DND-41 (cell line): ENCODE data around the gene CLCN7.

ENCODE experiments used
- ATAC-seq: fragments of 200-7000 bp; cut with Tn5 transposase; 3 replicates; pipeline ENCODE4 v1.9.1; 2021; ENCODE audit warnings: low read depth; ENCODE audit not compliant: insufficient read depth
- DNase-seq: peaks from one replicate; pipeline ENCODE4 v3.0.0-alpha.2; 2020
- H2AFZ ChIP-seq: 2 replicates; pipeline ENCODE4 v1.6.0; 2012; ENCODE audit warnings: low read depth, low read length
- H3K27ac ChIP-seq: 2 replicates; pipeline ENCODE4 v1.5.1; 2012; ENCODE audit warnings: low read length, inconsistent platforms
- H3K27me3 ChIP-seq: fragments of 200-600 bp; sonication (generic); 2 replicates; pipeline ENCODE4 v1.6.0; 2012; ENCODE audit warnings: low read length, mild to moderate bottlenecking, inconsistent platforms; ENCODE audit not compliant: insufficient read depth, poor library complexity
- H3K36me3 ChIP-seq: 2 replicates; pipeline ENCODE4 v1.5.1; 2012; ENCODE audit warnings: low read length, inconsistent platforms; ENCODE audit not compliant: insufficient read depth
- H3K4me1 ChIP-seq: 2 replicates; pipeline ENCODE4 v1.5.1; 2012; ENCODE audit warnings: mild to moderate bottlenecking, low read length; ENCODE audit not compliant: insufficient read depth
- H3K4me2 ChIP-seq: 2 replicates; pipeline ENCODE4 v1.6.0; 2012; ENCODE audit warnings: mild to moderate bottlenecking, moderate library complexity, low read length, inconsistent platforms; ENCODE audit not compliant: insufficient read depth
- H3K4me3 ChIP-seq, 2 experiments: fragments of 200-600 bp in 1 of 2; shearing (Covaris generic) in 1 of 2; 2 replicates each; pipeline ENCODE4 v1.5.1; 2012 to 2016; ENCODE audit warnings: inconsistent platforms in 2 of 2, low read length in 2 of 2, mild to moderate bottlenecking in 2 of 2, low read depth in 1 of 2, moderate library complexity in 1 of 2
- H3K79me2 ChIP-seq: 2 replicates; pipeline ENCODE4 v1.6.0; 2012; ENCODE audit warnings: low read length, inconsistent platforms; ENCODE audit not compliant: insufficient read depth
- H3K9ac ChIP-seq: 2 replicates; pipeline ENCODE4 v1.6.0; 2012; ENCODE audit warnings: low read depth, mild to moderate bottlenecking, inconsistent platforms, low read length, moderate library complexity
- H3K9me3 ChIP-seq: 2 replicates; pipeline ENCODE4 v1.5.1; 2012; ENCODE audit warnings: low read length, moderate library complexity, mild to moderate bottlenecking, inconsistent platforms; ENCODE audit not compliant: insufficient read depth, severe bottlenecking
- H4K20me1 ChIP-seq: 2 replicates; pipeline ENCODE4 v1.6.0; 2012; ENCODE audit warnings: low read length; ENCODE audit not compliant: insufficient read depth
- CTCF ChIP-seq: IDR thresholded peaks from 2 replicates; pipeline ENCODE4 v1.5.1; 2012; ENCODE audit warnings: borderline replicate concordance, low read length, moderate library complexity, mild to moderate bottlenecking; ENCODE audit not compliant: poor library complexity, severe bottlenecking; ENCODE audit errors: extremely low read depth
- EZH2 ChIP-seq: IDR thresholded peaks from 3 replicates; pipeline ENCODE4 v1.6.1; 2012; ENCODE audit warnings: borderline replicate concordance, low read depth, mild to moderate bottlenecking, moderate library complexity, low read length, inconsistent platforms; ENCODE audit not compliant: severe bottlenecking

CLCN7 gene

GRCh38 chr16:1458336-1458976 is 16.4 kb downstream of the CLCN7 start:
- H3K27me3 ChIP-seq = no peaks in the 10 kb centered on the region
- H3K79me2 ChIP-seq = peaks cover 5% of the 10 kb centered on the region; the same call in 1 of the 2 replicates
- TF ChIP-seq EZH2 (no peak), CTCF (no peak)
- no peak overlapping the region for H3K4me3 ChIP-seq
- no peaks in the 10 kb centered on the region for H3K9me3 ChIP-seq
- no peak overlapping the region for H3K4me2 ChIP-seq
- H3K9ac ChIP-seq = no peak overlapping the region
- DNase-seq (no peak), ATAC-seq (no peak)
- peaks cover 75% of the 10 kb centered on the region for H3K36me3 ChIP-seq
- H4K20me1 ChIP-seq = peaks cover 5% of the 10 kb centered on the region
- H2AFZ ChIP-seq = no peak overlapping the region
- H3K4me1 ChIP-seq = no peaks in the 10 kb centered on the region
- H3K27ac ChIP-seq = no peak overlapping the region

- H4K20me1 ChIP-seq = peaks cover 5% of the 10 kb centered on the region
- no peaks in the 10 kb centered on the region for H3K4me1 ChIP-seq
- TF ChIP-seq EZH2 (no peak), CTCF (no peak)
- H3K79me2 ChIP-seq = peaks cover under 1% of the 10 kb centered on the region; the same call in 1 of the 2 replicates
- H3K9ac ChIP-seq = no peak overlapping the region
- no peak overlapping the region for H3K4me2 ChIP-seq
- H3K27me3 ChIP-seq = no peaks in the 10 kb centered on the region
- ATAC-seq (no peak), DNase-seq (no peak)
- peaks cover 76% of the 10 kb centered on the region for H3K36me3 ChIP-seq
- no peak overlapping the region for H3K27ac ChIP-seq
- H2AFZ ChIP-seq = no peak overlapping the region
- H3K4me3 ChIP-seq = no peak overlapping the region
- H3K9me3 ChIP-seq = no peaks in the 10 kb centered on the region
Measured at GRCh38 chr16:1457489-1458245, 17.2 kb downstream of the CLCN7 start.

GRCh38 chr16:1456951-1457350 is 17.9 kb downstream of the CLCN7 start:
- H3K27me3 ChIP-seq = no peaks in the 10 kb centered on the region
- no peak overlapping the region for H3K9ac ChIP-seq
- no peak for TF ChIP-seq EZH2
- no peak for TF ChIP-seq CTCF
- H3K4me1 ChIP-seq = no peaks in the 10 kb centered on the region
- H3K36me3 ChIP-seq = peaks cover 81% of the 10 kb centered on the region
- no peak overlapping the region for H3K4me3 ChIP-seq
- H3K27ac ChIP-seq = no peak overlapping the region
- H4K20me1 ChIP-seq = peaks cover 5% of the 10 kb centered on the region
- DNase-seq = no peak
- no peak overlapping the region for H2AFZ ChIP-seq
- H3K79me2 ChIP-seq = no peaks in the 10 kb centered on the region
- H3K4me2 ChIP-seq = no peak overlapping the region
- no peaks in the 10 kb centered on the region for H3K9me3 ChIP-seq
- ATAC-seq = no peak
